GM23338 (cell line): ENCODE results near the gene SYNPR. TPM values are rescaled to one million over a fixed set of nuclear protein-coding genes. Genes with fewer than 3 reads are reported as not detected.

Experiments
- ATAC-seq: fragments of 200-7000 bp; cut with Tn5 transposase; 3 replicates; pipeline ENCODE4 v1.9.1; 2020
- DNase-seq: peaks from one replicate; pipeline ENCODE4 v3.0.0-alpha.2; 2015; ENCODE audit warnings: low spot score
- H2AFZ ChIP-seq: fragments of 200-600 bp; sonication (generic); 2 replicates; pipeline ENCODE4 v1.8.0; 2016; ENCODE audit warnings: antibody characterized with exemption, mild to moderate bottlenecking, moderate library complexity
- H3F3A ChIP-seq: fragments of 200-600 bp; sonication (generic); replicated peaks from 2 replicates; pipeline ENCODE4 v1.8.0; 2017; ENCODE audit warnings: antibody characterized with exemption, mixed run types, low read depth
- H3K27ac ChIP-seq: fragments of 200-600 bp; sonication (generic); 2 replicates; pipeline ENCODE4 v1.6.1; 2016; ENCODE audit warnings: low read depth
- H3K27me3 ChIP-seq: fragments of 200-600 bp; sonication (generic); 2 replicates; pipeline ENCODE4 v1.8.0; 2016; ENCODE audit warnings: mild to moderate bottlenecking, mixed run types, moderate library complexity; ENCODE audit not compliant: insufficient read depth
- H3K36me3 ChIP-seq: fragments of 200-600 bp; sonication (generic); 2 replicates; pipeline ENCODE4 v1.8.0; 2016; ENCODE audit warnings: mild to moderate bottlenecking; ENCODE audit not compliant: insufficient read depth
- H3K4me1 ChIP-seq: fragments of 200-600 bp; sonication (generic); 2 replicates; pipeline ENCODE4 v1.8.0; 2016; ENCODE audit warnings: mild to moderate bottlenecking, moderate library complexity; ENCODE audit not compliant: insufficient read depth
- H3K4me2 ChIP-seq: fragments of 200-600 bp; sonication (generic); 2 replicates; pipeline ENCODE4 v1.7.1; 2017; ENCODE audit warnings: mixed run types
- H3K4me3 ChIP-seq: fragments of 200-600 bp; sonication (generic); 2 replicates; pipeline ENCODE4 v1.6.1; 2016; ENCODE audit warnings: mixed run types
- H3K79me2 ChIP-seq: fragments of 200-600 bp; sonication (generic); replicated peaks from 2 replicates; pipeline ENCODE4 v1.8.0; 2017; ENCODE audit warnings: mild to moderate bottlenecking; ENCODE audit not compliant: insufficient read depth
- H3K9me2 ChIP-seq: fragments of 200-600 bp; sonication (generic); 2 replicates; pipeline ENCODE4 v1.8.0; 2017; ENCODE audit not compliant: insufficient read depth
- H4K20me1 ChIP-seq: fragments of 200-600 bp; sonication (generic); replicated peaks from 2 replicates; pipeline ENCODE4 v1.8.0; 2017; ENCODE audit warnings: mild to moderate bottlenecking; ENCODE audit not compliant: insufficient read depth
- H3K27ac Mint-ChIP-seq: 2 replicates; pipeline ENCODE4 v1.8.0; 2020; ENCODE audit warnings: inconsistent platforms, mild to moderate bottlenecking, moderate library complexity, mixed read lengths
- H3K27me3 Mint-ChIP-seq: 3 replicates; pipeline ENCODE4 v1.8.0; 2022; ENCODE audit warnings: low read depth, mild to moderate bottlenecking, moderate library complexity, mixed read lengths, inconsistent platforms; ENCODE audit not compliant: insufficient read depth, poor library complexity
- H3K36me3 Mint-ChIP-seq: 3 replicates; pipeline ENCODE4 v1.8.0; 2021; ENCODE audit warnings: low read depth, mild to moderate bottlenecking, inconsistent platforms, moderate library complexity, mixed read lengths
- H3K4me1 Mint-ChIP-seq: 3 replicates; pipeline ENCODE4 v1.8.0; 2020; ENCODE audit warnings: mild to moderate bottlenecking, inconsistent platforms, mixed read lengths
- H3K4me3 Mint-ChIP-seq: 3 replicates; pipeline ENCODE4 v1.8.0; 2021; ENCODE audit warnings: moderate library complexity, mild to moderate bottlenecking, inconsistent platforms, mixed read lengths
- H3K9me3 Mint-ChIP-seq: 3 replicates; pipeline ENCODE4 v1.8.0; 2020; ENCODE audit warnings: moderate library complexity, mild to moderate bottlenecking, inconsistent platforms, mixed read lengths
- CREB1 ChIP-seq: fragments of 250-450 bp; sonication (Bioruptor Pico); IDR thresholded peaks from 2 replicates; pipeline ENCODE4 v1.5.0; 2020; ENCODE audit warnings: low read depth, mild to moderate bottlenecking, moderate library complexity
- EZH2 ChIP-seq: fragments of 200-600 bp; sonication (generic); IDR thresholded peaks from one replicate; pipeline ENCODE4 v1.8.0; 2017; ENCODE audit warnings: antibody characterized with exemption, mild to moderate bottlenecking, low read depth; ENCODE audit not compliant: unreplicated experiment
- EZH2phosphoT487 ChIP-seq: fragments of 200-600 bp; sonication (generic); IDR thresholded peaks from one replicate; pipeline ENCODE4 v1.8.1; 2018; ENCODE audit warnings: antibody characterized with exemption; ENCODE audit not compliant: unreplicated experiment
- STAT1 ChIP-seq: IDR thresholded peaks from one replicate; pipeline ENCODE4 v1.6.1; 2016; ENCODE audit warnings: antibody characterized with exemption; ENCODE audit not compliant: unreplicated experiment
- ZNF114 ChIP-seq: fragments of 250-450 bp; sonication (Bioruptor Pico); IDR thresholded peaks from 2 replicates; pipeline ENCODE4 v1.5.0; 2020; ENCODE audit warnings: mild to moderate bottlenecking, moderate library complexity
- polyA plus RNA-seq: library from polyadenylated mRNA; unstranded; fragments of >200 nt; fragmentation: Nextera tagmentation; extraction: Ambion mirVana; gene quantifications from 2 replicates; pipeline ENCODE4 v1.2.1, GENCODE V29; 2016
- total RNA-seq: library from RNA; depleted of rRNA; stranded (reverse); fragments of >200 nt; shearing (Covaris generic); gene quantifications from 2 replicates; pipeline ENCODE4 v1.2.3, GENCODE V29; 2014
- TF ChIP-seq, protein P1 (sequence below), 2 experiments: fragments of 200-600 bp in 1 of 2; sonication (generic) in 1 of 2; conservative IDR thresholded peaks; 2 replicates each; pipeline versions ENCODE4 v1.5.1 to v1.6.1; 2016 to 2017; ENCODE audit warnings: antibody characterized with exemption in 2 of 2, low read depth in 2 of 2, mild to moderate bottlenecking in 2 of 2, moderate library complexity in 1 of 2
- TF ChIP-seq, protein P2 (sequence below): IDR thresholded peaks from 2 replicates; pipeline ENCODE4 v1.6.1; 2016; ENCODE audit warnings: antibody characterized with exemption
- TF ChIP-seq, protein P3 (sequence below): IDR thresholded peaks from one replicate; pipeline ENCODE4 v1.6.1; 2018; ENCODE audit warnings: antibody characterized with exemption; ENCODE audit not compliant: unreplicated experiment

SYNPR gene
- total and polyA plus RNA-seq, 2 experiments from 2014 or later, result 0.38 to 0.55 TPM

DNA sequence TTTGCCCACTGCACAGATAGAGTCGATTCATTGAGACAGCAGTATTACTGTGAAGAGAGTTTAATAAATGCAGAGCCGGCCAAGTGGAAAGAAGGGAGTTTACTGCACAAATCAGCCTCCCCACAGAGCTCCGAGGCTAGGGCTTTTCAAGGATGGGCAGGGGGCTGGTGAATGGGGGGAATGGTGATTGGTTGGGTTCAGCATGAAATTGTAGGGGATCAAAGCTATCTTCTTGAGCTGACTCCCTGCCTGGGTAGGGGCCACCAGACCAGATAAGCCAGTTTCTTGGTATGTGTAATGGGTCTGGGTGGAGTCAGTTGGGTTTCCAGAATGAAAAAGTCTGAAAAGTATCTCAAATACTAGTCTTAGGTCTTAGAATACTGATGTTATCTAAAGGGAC is 66.6 kb downstream of the SYNPR start:
- peaks cover 27% of the 10 kb centered on the region for H3K4me1 Mint-ChIP-seq
- peak overlapping the region; percentile 8 for H3K4me2 ChIP-seq
- H3K27me3 Mint-ChIP-seq, result peaks cover 6% of the 10 kb centered on the region
- peak overlapping the region; percentile 42; the same call in 1 of the 2 replicates for H3K27ac ChIP-seq
- no peak overlapping the region for H2AFZ ChIP-seq
- peak overlapping the region; percentile 21 for H3K4me3 Mint-ChIP-seq
- peak overlapping the region; percentile 14; the same call in 1 of the 2 replicates for H3K4me3 ChIP-seq
- no peaks in the 10 kb centered on the region for H3F3A ChIP-seq
- ATAC-seq (peak; percentile 76), DNase-seq (peak; percentile 48)
- H3K9me2 ChIP-seq, result no peaks in the 10 kb centered on the region
- H3K27ac Mint-ChIP-seq, result peak overlapping the region; percentile 64
- H3K36me3 Mint-ChIP-seq, result no peaks in the 10 kb centered on the region; the same call in 2 of the 3 replicates
- TF ChIP-seq ZNF114 (CRISPR knock-in tag) (no peak), STAT1 (no peak), EZH2phosphoT487 (no peak)
- H3K9me3 Mint-ChIP-seq, result peaks cover 5% of the 10 kb centered on the region; the same call in 2 of the 3 replicates
- H3K27me3 ChIP-seq, result no peaks in the 10 kb centered on the region
- no peaks in the 10 kb centered on the region for H4K20me1 ChIP-seq
- peaks cover 24% of the 10 kb centered on the region for H3K4me1 ChIP-seq
- H3K79me2 ChIP-seq, result no peaks in the 10 kb centered on the region
- no peaks in the 10 kb centered on the region for H3K36me3 ChIP-seq

DNA sequence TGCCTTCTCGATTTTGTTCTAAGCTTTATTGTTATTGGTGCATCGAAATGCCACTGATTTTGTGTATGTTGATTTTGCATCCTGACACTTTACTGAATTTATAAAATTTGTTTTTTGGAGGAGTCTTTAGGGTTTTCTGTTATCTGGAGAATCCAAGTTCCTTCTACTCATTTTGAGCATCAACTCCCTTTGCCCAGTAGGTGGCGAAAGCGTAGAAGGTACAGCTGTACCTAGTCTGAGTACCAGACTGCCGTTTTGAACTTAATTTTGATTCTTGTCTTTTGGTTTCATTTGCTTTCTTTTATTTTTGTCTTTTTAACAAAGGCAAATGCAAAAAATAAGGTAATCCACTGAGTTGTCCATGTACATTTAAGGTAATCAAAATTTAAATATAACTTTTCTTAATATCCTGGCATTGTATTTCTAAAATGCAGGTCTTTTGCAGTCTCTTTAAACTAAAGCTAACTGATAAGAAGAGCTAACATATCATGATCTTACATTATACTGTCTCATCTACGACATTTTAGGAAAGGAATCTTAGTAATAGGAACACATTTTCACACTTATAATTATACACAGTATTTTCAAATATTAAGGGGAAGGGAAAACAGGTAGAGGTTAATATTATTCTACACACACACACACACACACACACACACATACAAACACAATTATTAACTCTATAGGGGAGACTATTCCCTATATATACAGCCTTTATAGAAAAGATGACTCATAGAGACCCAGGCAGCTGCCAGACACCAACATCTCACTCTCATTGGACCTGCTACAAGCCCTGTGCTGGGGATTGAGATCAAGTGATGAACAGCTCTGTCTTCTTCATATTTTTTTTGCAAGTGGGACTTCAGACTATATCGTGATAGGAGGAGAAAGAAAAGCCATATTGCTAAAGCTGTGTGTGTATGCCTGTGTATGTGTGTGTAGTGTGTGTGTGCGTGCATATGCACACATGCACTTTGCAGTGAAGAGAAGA is 71.8 kb downstream of the SYNPR start:
- Histone ChIP-seq H2AFZ (no peak overlapping the region), H3K27ac (no peak overlapping the region), H3F3A (no peaks in the 10 kb centered on the region), H3K27me3 (no peaks in the 10 kb centered on the region), H3K4me2 (no peak overlapping the region), H3K36me3 (no peaks in the 10 kb centered on the region), H3K4me1 (peaks cover 6% of the 10 kb centered on the region; the same call in 1 of the 2 replicates), H3K4me3 (no peak overlapping the region), H4K20me1 (no peaks in the 10 kb centered on the region), H3K9me2 (no peaks in the 10 kb centered on the region), H3K79me2 (no peaks in the 10 kb centered on the region)
- Mint-ChIP-seq H3K4me1 (peaks cover 11% of the 10 kb centered on the region), H3K27ac (no peak overlapping the region), H3K4me3 (no peak overlapping the region), H3K36me3 (no peaks in the 10 kb centered on the region), H3K27me3 (peaks cover 6% of the 10 kb centered on the region), H3K9me3 (no peaks in the 10 kb centered on the region)
- DNase-seq (peak; percentile 86), ATAC-seq (peak; percentile 74)
- TF ChIP-seq, protein P1, sequence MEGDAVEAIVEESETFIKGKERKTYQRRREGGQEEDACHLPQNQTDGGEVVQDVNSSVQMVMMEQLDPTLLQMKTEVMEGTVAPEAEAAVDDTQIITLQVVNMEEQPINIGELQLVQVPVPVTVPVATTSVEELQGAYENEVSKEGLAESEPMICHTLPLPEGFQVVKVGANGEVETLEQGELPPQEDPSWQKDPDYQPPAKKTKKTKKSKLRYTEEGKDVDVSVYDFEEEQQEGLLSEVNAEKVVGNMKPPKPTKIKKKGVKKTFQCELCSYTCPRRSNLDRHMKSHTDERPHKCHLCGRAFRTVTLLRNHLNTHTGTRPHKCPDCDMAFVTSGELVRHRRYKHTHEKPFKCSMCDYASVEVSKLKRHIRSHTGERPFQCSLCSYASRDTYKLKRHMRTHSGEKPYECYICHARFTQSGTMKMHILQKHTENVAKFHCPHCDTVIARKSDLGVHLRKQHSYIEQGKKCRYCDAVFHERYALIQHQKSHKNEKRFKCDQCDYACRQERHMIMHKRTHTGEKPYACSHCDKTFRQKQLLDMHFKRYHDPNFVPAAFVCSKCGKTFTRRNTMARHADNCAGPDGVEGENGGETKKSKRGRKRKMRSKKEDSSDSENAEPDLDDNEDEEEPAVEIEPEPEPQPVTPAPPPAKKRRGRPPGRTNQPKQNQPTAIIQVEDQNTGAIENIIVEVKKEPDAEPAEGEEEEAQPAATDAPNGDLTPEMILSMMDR (conservative IDR thresholded peaks at IDR 0.05; ENCODE audit: low read depth in 2 of 2), result peak; percentile 86 to 92
- TF ChIP-seq EZH2phosphoT487, result no peak
- TF ChIP-seq EZH2, result no peak
- no peak for TF ChIP-seq ZNF114 (CRISPR knock-in tag)
- no peak for TF ChIP-seq CREB1 (CRISPR knock-in tag)
- TF ChIP-seq, protein P2, sequence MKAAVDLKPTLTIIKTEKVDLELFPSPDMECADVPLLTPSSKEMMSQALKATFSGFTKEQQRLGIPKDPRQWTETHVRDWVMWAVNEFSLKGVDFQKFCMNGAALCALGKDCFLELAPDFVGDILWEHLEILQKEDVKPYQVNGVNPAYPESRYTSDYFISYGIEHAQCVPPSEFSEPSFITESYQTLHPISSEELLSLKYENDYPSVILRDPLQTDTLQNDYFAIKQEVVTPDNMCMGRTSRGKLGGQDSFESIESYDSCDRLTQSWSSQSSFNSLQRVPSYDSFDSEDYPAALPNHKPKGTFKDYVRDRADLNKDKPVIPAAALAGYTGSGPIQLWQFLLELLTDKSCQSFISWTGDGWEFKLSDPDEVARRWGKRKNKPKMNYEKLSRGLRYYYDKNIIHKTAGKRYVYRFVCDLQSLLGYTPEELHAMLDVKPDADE, result no peak
- TF ChIP-seq, protein P3, sequence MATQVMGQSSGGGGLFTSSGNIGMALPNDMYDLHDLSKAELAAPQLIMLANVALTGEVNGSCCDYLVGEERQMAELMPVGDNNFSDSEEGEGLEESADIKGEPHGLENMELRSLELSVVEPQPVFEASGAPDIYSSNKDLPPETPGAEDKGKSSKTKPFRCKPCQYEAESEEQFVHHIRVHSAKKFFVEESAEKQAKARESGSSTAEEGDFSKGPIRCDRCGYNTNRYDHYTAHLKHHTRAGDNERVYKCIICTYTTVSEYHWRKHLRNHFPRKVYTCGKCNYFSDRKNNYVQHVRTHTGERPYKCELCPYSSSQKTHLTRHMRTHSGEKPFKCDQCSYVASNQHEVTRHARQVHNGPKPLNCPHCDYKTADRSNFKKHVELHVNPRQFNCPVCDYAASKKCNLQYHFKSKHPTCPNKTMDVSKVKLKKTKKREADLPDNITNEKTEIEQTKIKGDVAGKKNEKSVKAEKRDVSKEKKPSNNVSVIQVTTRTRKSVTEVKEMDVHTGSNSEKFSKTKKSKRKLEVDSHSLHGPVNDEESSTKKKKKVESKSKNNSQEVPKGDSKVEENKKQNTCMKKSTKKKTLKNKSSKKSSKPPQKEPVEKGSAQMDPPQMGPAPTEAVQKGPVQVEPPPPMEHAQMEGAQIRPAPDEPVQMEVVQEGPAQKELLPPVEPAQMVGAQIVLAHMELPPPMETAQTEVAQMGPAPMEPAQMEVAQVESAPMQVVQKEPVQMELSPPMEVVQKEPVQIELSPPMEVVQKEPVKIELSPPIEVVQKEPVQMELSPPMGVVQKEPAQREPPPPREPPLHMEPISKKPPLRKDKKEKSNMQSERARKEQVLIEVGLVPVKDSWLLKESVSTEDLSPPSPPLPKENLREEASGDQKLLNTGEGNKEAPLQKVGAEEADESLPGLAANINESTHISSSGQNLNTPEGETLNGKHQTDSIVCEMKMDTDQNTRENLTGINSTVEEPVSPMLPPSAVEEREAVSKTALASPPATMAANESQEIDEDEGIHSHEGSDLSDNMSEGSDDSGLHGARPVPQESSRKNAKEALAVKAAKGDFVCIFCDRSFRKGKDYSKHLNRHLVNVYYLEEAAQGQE, result no peak
